Neuronal stem cell (in vitro differentiated cells): ENCODE data around the gene EHBP1L1.

Experiments used
- DNase-seq: peaks from one replicate; pipeline ENCODE4 v3.0.0-alpha.2; 2013; ENCODE audit warnings: low spot score
- H2AFZ ChIP-seq: one replicate; pipeline ENCODE4 v1.6.1; 2013; ENCODE audit warnings: mild to moderate bottlenecking, low read length, inconsistent platforms
- H2AK5ac ChIP-seq: 2 replicates; pipeline ENCODE4 v1.6.1; 2013; ENCODE audit warnings: low read depth, mild to moderate bottlenecking, inconsistent platforms, low read length, moderate library complexity, mixed read lengths
- H2BK120ac ChIP-seq: 2 replicates; pipeline ENCODE4 v1.6.1; 2013; ENCODE audit warnings: low read depth, mild to moderate bottlenecking, inconsistent platforms, low read length, moderate library complexity, mixed read lengths
- H2BK12ac ChIP-seq: one replicate; pipeline ENCODE4 v1.6.1; 2013; ENCODE audit warnings: low read length, inconsistent platforms
- H2BK15ac ChIP-seq: 2 replicates; pipeline ENCODE4 v1.6.1; 2013; ENCODE audit warnings: mild to moderate bottlenecking, low read length, inconsistent platforms, mixed read lengths
- H2BK5ac ChIP-seq: one replicate; pipeline ENCODE4 v1.6.1; 2013; ENCODE audit warnings: inconsistent platforms, mild to moderate bottlenecking, low read length, moderate library complexity
- H3K14ac ChIP-seq: one replicate; pipeline ENCODE4 v1.6.1; 2013; ENCODE audit warnings: low read length, inconsistent platforms
- H3K18ac ChIP-seq: 2 replicates; pipeline ENCODE4 v1.6.1; 2013; ENCODE audit warnings: low read length, inconsistent platforms
- H3K23ac ChIP-seq: 2 replicates; pipeline ENCODE4 v1.6.1; 2013; ENCODE audit warnings: low read depth, mild to moderate bottlenecking, mixed read lengths, low read length, inconsistent platforms; ENCODE audit not compliant: poor library complexity
- H3K27ac ChIP-seq: replicated peaks from 3 replicates; pipeline ENCODE4 v1.5.1; 2013; ENCODE audit warnings: low read length, inconsistent platforms
- H3K27me3 ChIP-seq, 3 experiments: 2 replicates each; pipeline ENCODE4 v1.6.1; 2013; ENCODE audit warnings: low read length in 3 of 3, mild to moderate bottlenecking in 2 of 3, inconsistent platforms in 1 of 3, low read depth in 1 of 3, mixed read lengths in 1 of 3, moderate library complexity in 1 of 3; ENCODE audit not compliant: control insufficient read depth in 3 of 3, insufficient read depth in 3 of 3
- H3K36me3 ChIP-seq, 2 donors: replicated peaks in 1 of 2; 2 replicates each; pipeline ENCODE4 v1.6.1; 2013; ENCODE audit warnings: low read length in 2 of 2; ENCODE audit not compliant: control insufficient read depth in 2 of 2, insufficient read depth in 2 of 2
- H3K4ac ChIP-seq: 2 replicates; pipeline ENCODE4 v1.6.1; 2013; ENCODE audit warnings: inconsistent platforms, mild to moderate bottlenecking, low read length, moderate library complexity
- H3K4me1 ChIP-seq, 2 donors: 1 replicate in 1 of 2; 2 replicates in 1 of 2; pipeline ENCODE4 v1.6.1; 2013; ENCODE audit warnings: low read length in 2 of 2, low read depth in 1 of 2; ENCODE audit not compliant: control insufficient read depth in 2 of 2, insufficient read depth in 1 of 2
- H3K4me2 ChIP-seq: one replicate; pipeline ENCODE4 v1.6.1; 2013; ENCODE audit warnings: mild to moderate bottlenecking, low read length, inconsistent platforms; ENCODE audit not compliant: insufficient read depth, poor library complexity, severe bottlenecking
- H3K4me3 ChIP-seq, 2 donors: 2 replicates each; pipeline ENCODE4 v1.5.1; 2013; ENCODE audit warnings: low read length in 2 of 2, mild to moderate bottlenecking in 2 of 2, inconsistent platforms in 1 of 2, moderate library complexity in 1 of 2
- H3K79me1 ChIP-seq: one replicate; pipeline ENCODE4 v1.6.1; 2013; ENCODE audit warnings: low read depth, mild to moderate bottlenecking, inconsistent platforms, low read length, moderate library complexity
- H3K9ac ChIP-seq: one replicate; pipeline ENCODE4 v1.6.1; 2013; ENCODE audit warnings: mild to moderate bottlenecking, low read depth, low read length, inconsistent platforms; ENCODE audit not compliant: poor library complexity
- H3K9me3 ChIP-seq, 2 donors: replicated peaks in 1 of 2; 2 replicates each; pipeline versions ENCODE3 to v1.6.1; 2013; ENCODE audit warnings: low read length in 2 of 2, mild to moderate bottlenecking in 2 of 2, inconsistent platforms in 1 of 2, low read depth in 1 of 2, mixed read lengths in 1 of 2, moderate library complexity in 1 of 2; ENCODE audit not compliant: control insufficient read depth in 2 of 2, insufficient read depth in 1 of 2
- H4K8ac ChIP-seq: one replicate; pipeline ENCODE4 v1.6.1; 2013; ENCODE audit warnings: low read depth, mild to moderate bottlenecking, inconsistent platforms, low read length, moderate library complexity
- H4K91ac ChIP-seq: one replicate; pipeline ENCODE4 v1.6.1; 2013; ENCODE audit warnings: low read length, low read depth, mild to moderate bottlenecking, inconsistent platforms; ENCODE audit not compliant: poor library complexity
- WGBS, 2 donors: extraction: QIAGEN DNeasy Blood & Tissue Kit; methylation state at CpG; one replicate each; pipeline ENCODE4 v1.1.7; 2013; ENCODE audit warnings: missing lambda C conversion rate in 2 of 2, mixed read lengths in 1 of 2; ENCODE audit not compliant: insufficient read length in 2 of 2, insufficient replicate concordance in 1 of 2; ENCODE audit errors: extremely low coverage in 2 of 2; 5-methylcytosine and 5-hydroxymethylcytosine counted together

The EHBP1L1 gene

DNA sequence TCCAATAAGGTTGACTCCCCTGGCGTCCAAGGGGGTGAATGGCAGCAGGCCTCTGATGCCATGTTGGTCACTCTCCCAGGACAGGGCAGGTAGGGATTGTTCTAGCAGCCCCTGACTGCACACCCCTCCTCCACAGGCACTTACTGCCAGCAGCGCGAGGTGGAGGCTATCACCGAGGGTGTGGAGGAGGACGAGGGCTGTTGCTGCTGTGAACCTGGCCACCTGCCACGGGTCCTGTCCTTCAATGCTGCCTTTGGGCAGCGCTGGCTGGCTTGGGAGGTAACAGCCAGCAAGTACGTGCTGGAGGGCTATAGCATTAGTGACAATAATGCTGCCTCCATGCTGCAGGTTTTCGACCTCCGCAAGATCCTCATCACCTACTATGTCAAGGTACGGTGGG is 54.4 kb downstream of the EHBP1L1 start:
- Histone ChIP-seq H3K4ac (no peak overlapping the region), H3K27ac (no peak overlapping the region), H2BK12ac (no peak overlapping the region), H2BK5ac (no peak overlapping the region), H3K9ac (no peak overlapping the region), H4K8ac (no peak overlapping the region), H2BK120ac (no peak overlapping the region), H3K4me1 (no peaks in the 10 kb centered on the region), H4K91ac (no peak overlapping the region), H2AFZ (no peak overlapping the region), H3K79me1 (peaks cover 2% of the 10 kb centered on the region), H3K27me3 (peaks cover 0 to 1% (median 0%) of the 10 kb centered on the region in 3 experiments), H3K9me3 (peaks cover 0 to 2% of the 10 kb centered on the region in 2 donors), H3K18ac (no peak overlapping the region), H3K23ac (peak overlapping the region; percentile 80), H3K4me2 (no peak overlapping the region), H2AK5ac (no peak overlapping the region), H2BK15ac (no peak overlapping the region), H3K4me3 (no peak overlapping the region), H3K14ac (peak overlapping the region; percentile 21), H3K36me3 (peaks cover 64 to 89% of the 10 kb centered on the region in 2 donors)
- no peak for DNase-seq
- WGBS, 2 donors = no CpG with 5 or more reads among the region's 11 CpGs

- H2BK120ac ChIP-seq = no peak overlapping the region
- H3K23ac ChIP-seq = no peak overlapping the region
- no peak overlapping the region for H2BK5ac ChIP-seq
- no CpG with 5 or more reads among the region's 20 CpGs for WGBS, 2 donors
- H3K4me1 ChIP-seq = peaks cover 11 to 12% of the 10 kb centered on the region in 2 donors
- H3K4me2 ChIP-seq = no peak overlapping the region
- no peak overlapping the region for H2AK5ac ChIP-seq
- DNase-seq = no peak
- H3K27me3 ChIP-seq = no peaks in the 10 kb centered on the region
- no peak overlapping the region for H3K14ac ChIP-seq
- H3K18ac ChIP-seq = no peak overlapping the region
- H3K27ac ChIP-seq = no peak overlapping the region
- H2AFZ ChIP-seq = no peak overlapping the region
- no peak overlapping the region for H3K4me3 ChIP-seq
- no peak overlapping the region for H3K9ac ChIP-seq
- no peak overlapping the region for H3K4ac ChIP-seq
- peaks cover 57 to 75% of the 10 kb centered on the region in 2 donors for H3K36me3 ChIP-seq
- peaks cover 0 to 2% of the 10 kb centered on the region in 2 donors for H3K9me3 ChIP-seq
- no peak overlapping the region for H2BK15ac ChIP-seq
- H3K79me1 ChIP-seq = peaks cover 9% of the 10 kb centered on the region
- H4K91ac ChIP-seq = no peak overlapping the region
- H4K8ac ChIP-seq = no peak overlapping the region
- no peak overlapping the region for H2BK12ac ChIP-seq
These were observed 57.7 kb downstream of the EHBP1L1 start for GRCh38 chr11:65633390-65634108.

DNA sequence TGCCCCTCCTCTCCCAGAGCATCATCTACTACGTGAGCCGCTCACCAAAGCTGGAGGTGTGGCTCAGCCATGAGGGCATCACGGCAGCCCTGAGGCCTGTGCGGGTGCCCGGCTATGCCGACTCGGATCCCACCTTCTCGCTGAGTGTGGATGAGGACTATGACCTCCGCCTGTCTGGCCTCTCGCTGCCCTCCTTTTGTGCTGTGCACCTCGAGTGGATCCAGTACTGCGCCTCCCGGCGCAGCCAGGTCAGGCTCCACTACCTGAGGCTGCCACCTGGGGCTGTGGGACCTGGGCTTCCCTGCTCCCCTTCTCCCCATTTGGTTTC is 58.2 kb downstream of the EHBP1L1 start:
- H3K4ac ChIP-seq = no peak overlapping the region
- no peak overlapping the region for H3K14ac ChIP-seq
- H2BK12ac ChIP-seq = no peak overlapping the region
- no peak overlapping the region for H2AFZ ChIP-seq
- H4K8ac ChIP-seq = no peak overlapping the region
- peaks cover 0 to 2% of the 10 kb centered on the region in 2 donors for H3K9me3 ChIP-seq
- H2BK15ac ChIP-seq = no peak overlapping the region
- no peak overlapping the region for H3K9ac ChIP-seq
- H2BK120ac ChIP-seq = no peak overlapping the region
- no peak overlapping the region for H3K4me3 ChIP-seq
- no peak overlapping the region for H3K27ac ChIP-seq
- H2BK5ac ChIP-seq = no peak overlapping the region
- no peak for DNase-seq
- H3K23ac ChIP-seq = no peak overlapping the region
- no CpG with 5 or more reads among the region's 14 CpGs for WGBS, 2 donors
- no peak overlapping the region for H3K4me2 ChIP-seq
- H3K79me1 ChIP-seq = peaks cover 11% of the 10 kb centered on the region
- H2AK5ac ChIP-seq = no peak overlapping the region
- peaks cover 53 to 70% of the 10 kb centered on the region in 2 donors for H3K36me3 ChIP-seq
- peaks cover 15 to 16% of the 10 kb centered on the region in 2 donors for H3K4me1 ChIP-seq
- no peak overlapping the region for H3K18ac ChIP-seq
- H4K91ac ChIP-seq = no peak overlapping the region
- H3K27me3 ChIP-seq = no peaks in the 10 kb centered on the region

DNA sequence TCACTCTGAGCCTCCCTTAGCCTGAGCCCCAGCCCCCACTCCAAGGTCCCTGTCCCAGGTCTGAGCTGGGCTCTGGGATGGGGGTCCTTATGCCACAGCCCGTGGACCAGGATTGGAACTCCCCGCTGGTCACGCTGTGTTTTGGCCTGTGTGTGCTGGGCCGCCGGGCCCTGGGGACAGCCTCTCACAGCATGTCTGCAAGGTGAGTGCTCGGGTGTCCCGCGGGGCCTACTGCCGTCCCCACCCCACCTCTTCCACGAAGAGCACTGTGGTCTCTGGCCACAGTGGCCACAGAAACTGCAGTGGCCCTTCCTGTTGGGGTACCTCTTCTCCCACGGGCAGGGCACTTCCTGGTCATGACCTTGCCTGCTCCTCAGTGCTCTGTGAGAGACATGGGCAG is 58.6 kb downstream of the EHBP1L1 start:
- Histone ChIP-seq H3K36me3 (peaks cover 50 to 66% of the 10 kb centered on the region in 2 donors), H2BK5ac (no peak overlapping the region), H2AFZ (no peak overlapping the region), H3K18ac (no peak overlapping the region), H2BK12ac (no peak overlapping the region), H2BK120ac (no peak overlapping the region), H3K4me3 (no peak overlapping the region), H3K14ac (peak overlapping the region; percentile 71), H3K79me1 (peaks cover 11% of the 10 kb centered on the region), H3K4me2 (no peak overlapping the region), H4K8ac (no peak overlapping the region), H3K27me3 (no peaks in the 10 kb centered on the region), H3K9me3 (peaks cover 0 to 2% of the 10 kb centered on the region in 2 donors), H2BK15ac (no peak overlapping the region), H3K4ac (no peak overlapping the region), H3K27ac (no peak overlapping the region), H2AK5ac (no peak overlapping the region), H3K9ac (no peak overlapping the region), H3K23ac (no peak overlapping the region), H3K4me1 (peaks cover 15 to 16% of the 10 kb centered on the region in 2 donors), H4K91ac (no peak overlapping the region)
- no CpG with 5 or more reads among the region's 11 CpGs for WGBS, 2 donors
- no peak for DNase-seq
